Spleen (tissue), 7 donors: ENCODE measurements around the gene GMFB.

Source experiments
- POLR2A ChIP-seq, 3 donors: fragments of 450-650 bp; IDR thresholded peaks; one replicate each; pipeline ENCODE4 v1.5.1; 2017; ENCODE audit warnings: antibody characterized with exemption in 3 of 3, mild to moderate bottlenecking in 1 of 3
- POLR2AphosphoS5 ChIP-seq, 3 donors: sonication (generic); formaldehyde crosslinking; IDR thresholded peaks; one replicate each; pipeline ENCODE4 v1.5.1; 2017; ENCODE audit warnings: antibody characterized with exemption in 3 of 3
- TF ChIP-seq, protein P1 (sequence below), 11 experiments: fragments of 200-600 bp in 7 of 11; fragments of 450-650 bp in 4 of 11; sonication (generic) in 4 of 11; IDR thresholded peaks in 8 of 11; conservative IDR thresholded peaks in 3 of 11; 1 replicate in 7 of 11; 2 replicates in 4 of 11; pipeline versions ENCODE4 v1.4.0 to v1.8.0; 2016 to 2021; ENCODE audit warnings: antibody characterized with exemption in 11 of 11, inconsistent platforms in 4 of 11, mild to moderate bottlenecking in 1 of 11
- donor health status: DM: no; HTN: no; CAD: no; lungs with moderate emphysema.
- donor health status: DM: no; HTN: no; CAD: no.
- donor health status: DM: no; HTN: no; CAD: no.

GRCh38 chr14:54488318-54488645 lies 498 bp downstream of the GMFB start:
- TF ChIP-seq, protein P1, sequence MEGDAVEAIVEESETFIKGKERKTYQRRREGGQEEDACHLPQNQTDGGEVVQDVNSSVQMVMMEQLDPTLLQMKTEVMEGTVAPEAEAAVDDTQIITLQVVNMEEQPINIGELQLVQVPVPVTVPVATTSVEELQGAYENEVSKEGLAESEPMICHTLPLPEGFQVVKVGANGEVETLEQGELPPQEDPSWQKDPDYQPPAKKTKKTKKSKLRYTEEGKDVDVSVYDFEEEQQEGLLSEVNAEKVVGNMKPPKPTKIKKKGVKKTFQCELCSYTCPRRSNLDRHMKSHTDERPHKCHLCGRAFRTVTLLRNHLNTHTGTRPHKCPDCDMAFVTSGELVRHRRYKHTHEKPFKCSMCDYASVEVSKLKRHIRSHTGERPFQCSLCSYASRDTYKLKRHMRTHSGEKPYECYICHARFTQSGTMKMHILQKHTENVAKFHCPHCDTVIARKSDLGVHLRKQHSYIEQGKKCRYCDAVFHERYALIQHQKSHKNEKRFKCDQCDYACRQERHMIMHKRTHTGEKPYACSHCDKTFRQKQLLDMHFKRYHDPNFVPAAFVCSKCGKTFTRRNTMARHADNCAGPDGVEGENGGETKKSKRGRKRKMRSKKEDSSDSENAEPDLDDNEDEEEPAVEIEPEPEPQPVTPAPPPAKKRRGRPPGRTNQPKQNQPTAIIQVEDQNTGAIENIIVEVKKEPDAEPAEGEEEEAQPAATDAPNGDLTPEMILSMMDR (IDR thresholded peaks at IDR 0.05 in 8 of 11, conservative IDR thresholded peaks at IDR 0.05 in 3 of 11) = peak in 1 of 11 experiments; percentile 12
- TF ChIP-seq POLR2A (IDR thresholded peaks at IDR 0.05) = no peak
- TF ChIP-seq POLR2AphosphoS5 (IDR thresholded peaks at IDR 0.05) = no peak
